Activated T-helper 1 cell treated with anti-CD3 and anti-CD28 coated beads, Interleukin-2, amount 50 U/mL, for 16 hours (primary cell): ENCODE results near the gene ITPR1.
"Not testable (repeated sequence)": the region's sequence is repeated elsewhere in the genome, so short reads cannot be mapped to it uniquely, and the experiment has no call there.

Experiments used
- DNase-seq, 2 donors: peaks; one replicate each; pipeline ENCODE4 v3.0.0-alpha.2; 2020; ENCODE audit warnings: low read depth in 1 of 2, low spot score in 1 of 2

The ITPR1 gene

DNA sequence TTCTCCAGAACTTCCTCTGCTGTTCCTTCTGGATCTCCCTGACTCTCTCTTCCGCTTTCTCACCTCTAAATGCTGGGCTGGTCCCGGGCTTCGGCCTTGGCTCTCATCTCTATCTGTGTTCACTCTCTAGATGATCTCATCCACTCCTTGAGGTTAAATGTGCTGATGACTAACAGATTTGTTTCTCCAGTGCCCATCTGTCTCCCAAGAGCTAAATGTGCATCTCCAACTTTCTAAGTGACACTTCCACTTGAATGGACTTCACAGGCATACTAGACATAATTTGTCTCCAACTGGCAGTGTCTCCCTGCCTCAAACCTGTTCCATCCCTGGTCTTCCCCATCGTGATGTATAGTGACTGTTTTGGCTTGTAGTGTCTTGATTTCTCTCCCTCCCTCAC lies 95.3 kb downstream of the ITPR1 start:
- no peak for DNase-seq

DNA sequence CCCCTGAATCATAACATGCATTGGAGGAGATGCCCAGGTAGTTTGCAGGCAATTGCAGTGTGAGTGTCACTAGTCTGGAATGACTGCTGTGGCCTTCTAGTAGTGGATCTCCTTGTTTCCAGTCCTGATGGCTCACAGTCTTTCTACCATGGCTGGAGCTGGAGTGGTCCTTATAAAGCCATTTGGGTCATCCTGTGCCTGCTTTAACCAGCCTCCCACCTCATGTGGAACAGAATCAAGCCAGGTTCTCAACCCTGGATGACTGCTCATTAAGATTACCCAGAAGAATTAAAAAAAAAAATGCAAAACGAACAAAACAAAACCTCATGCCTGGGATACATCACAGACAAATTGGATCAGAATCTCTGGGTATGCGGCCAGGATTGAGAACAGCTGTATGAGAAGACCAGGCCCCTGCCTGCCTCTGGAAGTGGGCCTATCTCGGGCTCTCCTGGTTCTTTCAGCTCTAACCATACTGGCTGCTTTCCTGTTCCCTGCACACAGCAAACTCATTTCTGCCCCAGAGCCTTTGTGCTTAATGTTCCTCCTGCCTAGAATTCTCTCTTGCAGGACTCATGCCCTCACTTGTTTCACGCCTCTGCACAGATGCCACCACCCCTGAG lies 96.4 kb downstream of the ITPR1 start:
- no peak for DNase-seq

DNA sequence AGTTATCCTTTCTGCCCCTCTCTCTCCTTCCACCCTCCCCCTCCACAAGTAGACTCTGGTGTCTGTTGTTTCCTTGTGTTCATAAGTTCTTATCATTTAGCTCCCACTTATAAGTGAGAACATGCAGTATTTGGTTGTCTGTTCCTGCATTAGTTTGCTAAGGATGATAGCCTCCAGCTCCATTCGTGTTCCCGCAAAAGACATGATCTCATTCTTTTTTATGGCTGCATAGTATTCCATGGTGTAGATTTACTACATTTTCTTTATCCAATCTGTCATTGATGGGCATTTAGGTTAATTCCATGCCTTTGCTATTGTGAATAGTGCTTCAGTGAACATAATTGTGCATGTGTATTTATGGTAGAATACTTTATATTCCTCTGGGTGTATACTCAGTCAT lies 97.7 kb downstream of the ITPR1 start:
- not testable (repeated sequence) for DNase-seq

DNA sequence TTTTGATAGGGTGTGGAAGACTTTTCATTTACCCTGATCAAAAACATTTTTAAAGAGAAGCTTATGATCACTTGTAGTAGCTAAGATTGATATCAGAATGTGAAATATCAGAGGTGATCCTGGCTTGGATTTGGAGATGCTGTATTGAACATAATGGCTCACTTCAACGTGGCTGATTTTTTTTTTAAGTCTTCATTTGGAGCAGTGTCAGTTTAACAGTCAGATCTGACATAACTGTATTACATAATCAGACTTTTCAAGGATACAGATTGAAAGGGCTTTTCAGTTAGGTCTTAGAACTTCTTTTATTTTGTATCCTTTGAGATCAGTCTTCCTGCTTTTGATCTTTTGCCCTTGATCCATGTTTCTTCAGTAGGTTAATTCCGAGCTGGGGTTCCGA lies 98.5 kb downstream of the ITPR1 start:
- DNase-seq = no peak

DNA sequence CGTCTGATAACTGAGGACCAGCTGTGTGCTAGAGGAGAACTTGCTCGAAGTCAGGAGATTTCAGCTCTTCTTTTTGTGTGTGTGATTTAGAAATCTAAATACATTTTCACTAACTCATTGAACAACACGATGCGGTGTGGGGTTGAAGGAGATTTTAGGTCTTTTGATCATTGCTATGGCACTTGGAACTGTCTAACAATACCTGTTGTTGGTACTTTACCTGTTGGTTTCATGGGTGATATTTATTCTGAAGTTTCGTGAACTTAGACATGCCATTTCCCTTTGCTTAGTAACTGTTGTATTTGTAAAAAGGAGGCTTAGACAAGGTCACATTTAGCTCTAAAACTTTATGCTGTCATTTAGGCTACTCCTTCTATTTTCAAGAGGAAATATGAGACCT lies 99.9 kb downstream of the ITPR1 start:
- DNase-seq = no peak

DNA sequence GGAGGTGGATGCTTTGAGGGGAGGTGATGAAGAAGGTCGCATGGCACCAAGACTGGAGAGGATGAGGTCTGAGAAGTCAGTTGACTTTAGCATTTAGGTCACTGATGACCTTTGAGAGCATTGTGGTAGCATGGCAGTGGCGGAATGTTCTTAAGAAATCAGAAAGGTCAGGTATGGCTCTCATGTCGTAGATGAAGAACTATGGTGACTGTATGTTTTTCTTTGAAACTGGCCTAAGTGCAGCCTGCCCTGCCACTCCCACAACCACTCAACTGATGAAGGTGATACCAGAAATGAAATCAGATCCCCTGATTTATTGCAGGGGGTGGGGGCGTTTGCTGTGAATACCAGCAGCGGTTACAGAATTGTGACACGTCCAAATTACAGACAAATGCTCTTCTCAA lies 102.6 kb downstream of the ITPR1 start:
- DNase-seq = no peak

DNA sequence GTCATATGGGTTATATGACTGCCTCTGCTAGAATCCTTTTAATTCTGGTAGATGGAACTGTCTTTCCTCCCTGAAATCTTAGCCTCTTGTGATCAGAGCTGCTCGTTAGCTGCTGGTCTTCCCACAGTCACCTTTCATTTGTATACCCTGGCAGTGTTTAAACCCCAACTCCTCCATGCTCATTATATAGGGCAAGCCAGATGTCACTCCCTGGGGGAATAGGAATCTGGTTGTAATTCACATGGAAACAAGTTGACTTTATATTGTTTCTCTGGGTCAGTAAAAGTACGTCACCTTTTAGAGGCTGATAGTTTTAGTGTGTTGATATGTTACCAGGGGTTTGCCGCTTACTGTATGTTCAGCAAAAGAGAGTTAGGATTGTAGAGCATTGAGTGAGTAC lies 103.5 kb downstream of the ITPR1 start:
- DNase-seq = no peak

DNA sequence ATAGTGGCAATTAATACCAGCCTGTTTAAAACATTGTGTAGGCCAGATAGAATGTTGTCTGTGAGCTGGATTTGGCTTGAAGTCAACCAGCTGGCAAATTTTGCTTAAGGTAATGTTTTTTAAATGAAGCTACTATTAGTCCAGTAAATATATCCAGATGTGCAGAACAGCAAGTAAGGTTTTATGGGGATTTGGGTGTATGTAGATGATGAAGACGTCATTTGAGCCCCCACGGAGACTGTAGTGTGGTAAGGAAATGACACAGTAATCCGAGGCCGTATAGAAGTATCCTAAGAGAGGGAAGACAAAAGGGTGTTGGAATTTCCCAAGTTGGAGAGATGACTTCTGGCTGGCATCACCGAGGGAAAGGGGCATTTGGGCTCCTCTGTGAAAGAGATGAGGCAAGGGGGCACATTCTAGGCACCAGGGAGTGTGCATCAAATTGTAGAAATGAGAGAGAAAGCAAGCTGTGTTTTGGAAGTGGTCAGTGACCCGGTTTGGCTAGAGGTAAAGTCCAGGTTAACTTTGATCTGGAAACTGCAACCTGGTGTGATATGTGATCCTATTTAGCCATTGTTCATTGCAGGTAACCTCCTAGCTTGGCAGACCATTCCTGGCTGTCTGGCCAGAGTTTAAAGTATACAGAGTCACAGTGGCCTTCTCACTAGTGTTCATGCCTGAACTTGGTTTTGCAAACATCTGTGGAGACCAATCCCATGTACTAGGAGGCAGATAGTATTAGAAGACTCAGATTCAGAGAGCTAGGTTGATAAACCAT lies 104.2 kb downstream of the ITPR1 start:
- no peak for DNase-seq

DNA sequence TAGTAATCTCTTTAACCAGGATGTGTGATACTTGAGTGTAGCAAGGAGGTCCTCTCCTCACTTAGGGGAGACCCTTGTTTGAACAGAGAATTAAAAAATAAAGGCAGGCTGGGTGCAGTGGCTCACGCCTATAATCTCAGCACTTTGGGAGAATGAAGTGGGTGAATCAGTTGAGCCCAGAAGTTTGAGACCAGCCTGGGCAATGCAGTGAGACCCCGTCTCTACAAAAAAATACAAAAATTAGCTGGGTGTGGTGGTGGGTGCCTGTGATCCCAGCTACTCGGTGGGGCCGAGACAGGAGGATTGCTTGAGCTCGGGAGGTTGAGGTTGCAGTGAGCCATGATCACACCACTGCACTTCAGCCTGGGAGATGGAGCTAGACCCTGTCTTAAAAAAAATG lies 105.1 kb downstream of the ITPR1 start:
- DNase-seq = not testable (repeated sequence)

DNA sequence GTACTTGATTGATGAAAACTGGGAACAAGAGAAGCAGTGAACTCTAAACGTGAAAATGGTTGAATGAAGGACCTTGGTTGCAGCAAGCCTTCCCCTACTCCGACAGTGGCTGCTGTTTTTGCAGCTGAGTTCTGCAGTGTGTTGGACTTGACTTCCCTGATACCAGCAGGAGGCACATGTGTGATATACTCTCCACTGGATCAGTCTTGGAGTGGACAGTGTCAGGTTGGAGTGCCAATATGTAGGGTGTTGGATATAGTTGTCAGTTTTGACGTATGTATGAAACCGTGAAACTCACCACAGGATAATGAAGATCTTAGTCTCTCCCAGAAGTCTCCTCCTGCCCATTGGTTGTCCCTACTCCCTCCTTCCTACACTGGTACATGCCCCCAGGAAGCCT lies 106.5 kb downstream of the ITPR1 start:
- no peak for DNase-seq

DNA sequence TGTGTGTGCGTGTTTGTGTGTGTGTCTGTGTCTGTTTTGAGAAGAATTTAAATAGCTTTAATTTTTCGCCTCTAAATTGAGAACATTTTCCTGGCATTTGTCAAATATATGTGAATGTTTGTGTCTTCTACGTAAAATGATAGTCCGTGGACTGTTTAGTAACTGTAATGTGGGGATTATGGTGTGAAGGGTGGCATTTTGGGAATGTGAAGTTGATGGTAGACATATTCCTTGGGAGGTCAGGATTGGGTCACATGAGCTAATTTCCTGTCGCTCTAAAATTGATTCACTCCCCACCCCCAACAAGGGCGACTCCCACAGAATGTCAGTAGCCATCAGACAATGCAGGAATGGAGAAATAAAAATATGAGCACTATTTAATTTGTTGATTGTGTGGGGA lies 107.3 kb downstream of the ITPR1 start:
- no peak for DNase-seq

DNA sequence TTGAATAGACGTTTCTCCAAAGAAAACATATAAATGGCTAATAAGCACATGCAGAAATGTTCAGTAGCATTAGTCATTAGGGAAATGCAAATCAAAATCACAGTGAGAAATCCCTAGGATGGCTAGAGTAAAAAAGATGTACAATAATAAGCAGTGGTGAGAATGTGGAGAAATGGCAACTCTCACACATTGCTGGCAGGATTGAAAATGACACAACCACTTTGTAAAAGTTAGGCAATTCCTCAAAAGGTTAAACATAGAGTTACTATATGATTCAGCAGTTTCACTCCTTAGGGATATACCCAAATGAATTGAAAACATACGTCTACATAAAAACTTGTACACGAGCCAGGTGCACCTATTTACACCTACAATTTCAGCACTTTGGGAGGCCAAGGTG lies 108.7 kb downstream of the ITPR1 start:
- no peak for DNase-seq

DNA sequence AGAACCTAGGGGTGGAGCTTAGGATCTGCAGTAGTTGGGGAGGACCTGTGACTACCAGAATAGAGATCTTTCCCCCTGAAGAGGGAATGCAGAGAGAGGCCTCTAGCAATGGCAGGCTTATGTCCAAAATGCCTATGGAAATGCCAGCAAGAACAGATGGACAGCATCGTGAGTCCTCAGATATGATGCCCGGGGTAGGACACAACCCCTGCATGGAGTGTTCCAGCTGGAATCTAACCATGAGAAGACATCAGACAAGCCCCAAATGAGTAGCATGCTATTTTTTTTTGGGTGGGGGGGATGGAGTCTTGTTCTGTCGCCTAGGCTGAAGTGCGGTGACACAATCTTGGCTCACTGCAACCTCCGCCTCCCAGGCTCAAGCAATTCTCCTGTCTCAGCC lies 111.5 kb downstream of the ITPR1 start:
- DNase-seq = no peak

DNA sequence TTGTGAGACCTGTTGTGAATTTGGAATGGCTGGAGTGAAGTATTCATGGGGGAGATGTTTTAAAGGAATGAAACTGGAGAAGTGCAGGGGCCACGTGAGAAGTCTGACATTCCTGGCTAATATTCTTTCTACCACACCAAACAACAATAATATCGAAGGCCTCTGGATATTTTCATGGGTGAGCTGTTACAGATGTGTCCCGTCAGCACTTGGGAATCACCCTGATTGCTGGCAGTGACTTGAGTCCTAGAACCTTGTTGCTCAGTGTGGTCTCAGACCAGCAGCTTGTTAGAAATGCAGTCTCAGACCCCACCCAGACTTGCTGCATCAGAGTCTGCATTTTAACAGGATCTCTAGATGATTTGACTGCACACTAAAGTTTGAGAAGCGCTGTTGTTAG lies 113.8 kb downstream of the ITPR1 start:
- DNase-seq = no peak

DNA sequence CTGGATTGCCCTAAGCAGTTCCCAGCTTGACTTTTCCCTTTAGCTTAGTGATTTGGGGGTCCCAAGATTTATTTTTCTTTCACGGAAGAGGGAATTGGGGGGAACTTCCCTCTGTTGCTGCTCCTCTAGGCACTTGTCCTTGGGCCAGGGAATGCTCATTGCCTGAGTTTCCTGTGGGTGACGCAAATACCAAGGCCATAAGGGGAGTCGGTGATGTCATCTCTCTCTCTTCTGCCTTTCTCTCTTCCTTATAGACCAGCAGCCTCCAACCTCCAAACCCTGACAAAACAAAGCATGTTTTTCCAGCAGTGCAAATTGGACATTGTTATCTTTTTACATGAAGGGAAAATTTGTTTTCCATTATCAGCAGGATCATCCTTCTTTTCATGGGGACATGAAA lies 120.2 kb downstream of the ITPR1 start:
- no peak for DNase-seq

DNA sequence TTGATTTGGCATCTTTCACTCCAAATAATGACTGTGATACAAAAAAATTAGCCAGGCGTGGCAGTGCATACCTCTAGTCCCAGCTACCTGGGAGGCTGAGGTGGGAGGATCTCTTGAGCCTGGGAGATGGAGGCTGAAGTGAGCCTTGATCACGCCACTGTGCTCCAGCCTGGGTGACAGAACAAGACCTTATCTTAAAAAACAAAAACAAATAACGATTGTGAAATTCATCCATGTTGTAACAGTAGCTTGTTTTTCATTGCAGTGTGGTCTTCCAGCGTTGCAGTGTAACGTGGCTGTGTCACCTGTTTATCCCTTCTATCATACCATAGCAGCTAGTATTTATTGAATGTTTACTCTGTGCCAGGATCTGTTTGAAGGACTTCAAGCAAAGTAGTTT lies 120.9 kb downstream of the ITPR1 start:
- no peak for DNase-seq

DNA sequence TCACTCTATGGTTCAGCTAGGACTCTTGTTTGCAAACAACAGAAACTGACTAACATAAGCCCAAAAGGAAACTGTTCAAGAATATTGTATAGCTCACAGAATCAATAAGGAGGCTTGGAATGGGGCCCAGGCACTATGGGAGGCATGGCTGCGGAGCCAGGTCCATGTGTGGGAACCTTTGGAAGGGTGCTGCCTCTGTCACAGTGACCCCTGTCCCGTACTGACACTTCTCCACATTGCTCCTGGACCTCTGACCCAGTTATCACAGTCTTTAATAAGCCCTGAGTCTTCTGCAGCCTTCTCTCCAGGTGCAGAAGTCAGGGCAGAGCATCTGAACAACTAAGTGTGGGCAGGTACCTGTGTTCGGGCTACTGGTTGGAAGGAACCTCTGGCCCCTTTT lies 121.8 kb downstream of the ITPR1 start:
- DNase-seq = no peak

DNA sequence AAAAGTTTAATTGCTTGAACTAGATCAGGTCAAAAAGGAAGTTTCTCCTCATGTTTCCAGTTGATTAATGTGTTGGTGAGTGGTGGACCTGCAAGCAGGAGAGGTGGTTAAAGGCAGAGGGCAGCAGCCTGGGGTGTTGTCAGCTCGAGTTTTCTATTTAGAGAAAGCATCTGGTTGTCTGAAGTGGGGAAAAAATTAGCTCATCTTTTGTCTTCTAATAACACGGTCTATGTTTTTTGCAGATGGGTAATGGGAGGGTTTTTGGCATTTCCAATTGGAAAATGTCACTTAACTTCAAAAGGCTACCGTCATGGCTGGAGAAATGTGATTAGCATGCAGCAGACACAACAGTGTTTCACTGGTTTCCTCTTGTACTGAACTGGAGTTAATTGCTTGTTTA lies 122.6 kb downstream of the ITPR1 start:
- no peak for DNase-seq

DNA sequence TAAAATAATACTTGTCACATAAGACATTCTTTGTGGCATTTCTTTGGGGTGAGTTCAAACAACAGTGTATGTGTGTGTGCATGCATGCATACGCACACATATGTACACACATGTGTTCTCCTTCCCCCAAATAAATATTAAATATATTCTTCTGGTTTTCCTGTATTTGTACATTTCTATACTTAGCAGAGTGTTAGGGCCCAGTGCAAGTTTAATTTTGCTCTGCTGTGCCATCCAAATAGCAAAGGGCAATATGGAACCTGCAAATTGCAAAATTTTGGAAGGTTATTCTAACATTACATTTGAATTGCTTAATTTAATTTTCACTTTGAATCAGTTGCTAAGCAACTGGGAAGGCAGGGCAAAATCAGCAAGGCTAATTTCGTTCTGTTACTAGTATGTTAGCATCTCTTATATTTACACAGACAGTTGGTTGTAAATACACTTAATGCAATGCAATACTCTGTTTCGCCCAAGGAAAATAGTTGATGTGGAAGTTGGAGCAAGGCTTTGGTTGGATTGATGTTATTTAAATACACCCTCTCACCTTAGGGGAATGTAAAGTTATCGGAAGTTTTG lies 130.4 kb downstream of the ITPR1 start:
- DNase-seq = no peak

DNA sequence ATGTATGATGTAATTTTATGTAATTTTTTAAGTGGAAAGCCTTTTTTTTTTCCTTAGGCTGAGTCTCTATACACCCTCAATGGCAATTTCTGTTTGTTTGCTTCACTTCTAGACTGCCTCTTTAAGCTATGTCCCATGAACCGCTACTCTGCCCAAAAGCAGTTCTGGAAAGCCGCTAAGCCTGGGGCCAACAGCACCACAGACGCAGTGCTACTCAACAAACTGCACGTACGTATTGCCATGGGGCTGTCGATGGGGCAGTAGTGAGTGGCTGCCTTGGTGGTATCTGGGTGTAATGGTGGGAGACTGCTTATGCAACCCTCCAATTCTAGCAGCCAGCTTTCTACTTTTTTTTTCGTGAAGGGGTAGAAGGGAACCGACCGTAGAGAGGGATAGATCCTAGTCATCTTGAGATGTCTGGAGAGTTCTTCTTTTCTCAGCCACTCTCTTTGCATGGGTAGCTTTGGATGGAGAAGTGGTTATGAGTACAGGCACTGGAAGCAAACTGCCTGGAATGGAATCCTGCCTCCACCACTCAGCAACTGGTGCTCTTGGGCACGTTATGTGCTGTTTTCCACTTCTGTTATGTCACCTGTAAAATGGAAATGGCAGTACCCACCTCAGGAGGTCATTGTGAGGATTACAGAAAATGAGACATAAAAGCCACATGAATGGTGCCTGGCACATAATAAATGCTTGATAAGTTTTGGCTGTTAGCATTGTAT lies 134.7 kb downstream of the ITPR1 start:
- DNase-seq = no peak

DNA sequence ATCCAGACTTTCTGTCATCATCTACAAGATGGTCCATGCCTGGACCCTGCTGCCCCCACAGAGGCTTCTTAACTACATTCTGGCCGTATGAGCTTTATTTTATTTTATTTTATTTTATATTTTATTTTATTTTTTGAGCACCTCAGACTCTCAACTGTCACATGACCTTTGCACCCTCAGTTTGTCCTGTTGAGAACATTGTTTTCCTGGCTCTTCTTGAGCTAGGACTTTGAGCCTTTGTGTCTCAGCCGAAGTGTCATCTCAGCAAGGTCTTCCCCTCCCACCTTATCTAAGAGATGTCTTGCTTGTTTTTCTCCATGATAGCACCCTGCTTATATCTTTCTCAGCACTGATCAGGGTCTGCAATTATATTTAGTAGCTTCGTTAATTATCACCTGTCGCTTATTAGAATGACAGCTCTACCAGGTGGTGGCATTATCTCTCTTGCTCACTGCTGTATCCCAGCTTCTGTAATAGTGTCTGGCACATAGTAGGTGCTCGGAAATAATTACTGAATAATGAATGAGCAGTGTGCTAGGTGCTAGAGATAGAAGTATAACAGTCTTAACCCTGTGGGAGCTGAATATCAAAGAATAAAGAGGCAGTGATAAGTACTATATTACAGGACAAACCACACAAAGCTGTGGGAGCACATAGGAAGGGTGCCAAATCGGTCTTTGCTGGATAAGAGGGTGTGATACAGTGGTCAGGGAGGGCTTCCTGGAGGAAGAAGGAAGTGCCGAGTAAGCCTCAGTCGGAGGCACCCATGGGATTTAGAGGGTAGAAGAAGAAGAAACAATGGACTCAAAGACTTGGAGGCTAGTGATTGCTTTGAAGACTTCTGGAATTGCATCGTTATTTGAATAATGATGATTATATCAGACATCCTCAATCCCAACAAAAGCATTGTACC lies 136.2 kb downstream of the ITPR1 start:
- DNase-seq = no peak
